ENCODE measurements around the gene NEMP2. TPM values are rescaled to one million over a fixed set of nuclear protein-coding genes. Genes with fewer than 3 reads are reported as not detected.
"Not testable (repeated sequence)": the region's sequence is repeated elsewhere in the genome, so short reads cannot be mapped to it uniquely, and the experiment has no call there.

The NEMP2 gene
- total RNA-seq, 1 donor from 2014 or later = 15.0 TPM

DNA sequence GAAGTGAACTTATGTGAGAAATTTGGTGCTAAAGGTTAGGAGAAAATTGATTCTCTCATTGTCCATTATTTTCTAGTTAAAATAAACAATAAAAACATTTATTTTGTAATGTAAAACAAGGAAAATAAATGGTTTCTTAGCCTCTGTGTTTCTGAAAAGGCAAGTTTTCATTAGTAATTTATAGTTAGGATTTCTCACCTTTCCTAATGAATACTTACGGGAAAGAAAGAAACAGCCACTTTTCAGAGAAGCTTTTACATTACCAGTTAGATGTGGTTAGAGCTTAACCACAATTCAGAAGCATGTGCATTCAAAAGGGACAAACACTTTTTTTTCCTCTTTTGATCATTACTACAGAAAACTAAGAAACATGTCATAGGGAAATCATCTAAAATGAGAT, 18.8 kb downstream of the NEMP2 start:
- TF ChIP-seq, protein P1, sequence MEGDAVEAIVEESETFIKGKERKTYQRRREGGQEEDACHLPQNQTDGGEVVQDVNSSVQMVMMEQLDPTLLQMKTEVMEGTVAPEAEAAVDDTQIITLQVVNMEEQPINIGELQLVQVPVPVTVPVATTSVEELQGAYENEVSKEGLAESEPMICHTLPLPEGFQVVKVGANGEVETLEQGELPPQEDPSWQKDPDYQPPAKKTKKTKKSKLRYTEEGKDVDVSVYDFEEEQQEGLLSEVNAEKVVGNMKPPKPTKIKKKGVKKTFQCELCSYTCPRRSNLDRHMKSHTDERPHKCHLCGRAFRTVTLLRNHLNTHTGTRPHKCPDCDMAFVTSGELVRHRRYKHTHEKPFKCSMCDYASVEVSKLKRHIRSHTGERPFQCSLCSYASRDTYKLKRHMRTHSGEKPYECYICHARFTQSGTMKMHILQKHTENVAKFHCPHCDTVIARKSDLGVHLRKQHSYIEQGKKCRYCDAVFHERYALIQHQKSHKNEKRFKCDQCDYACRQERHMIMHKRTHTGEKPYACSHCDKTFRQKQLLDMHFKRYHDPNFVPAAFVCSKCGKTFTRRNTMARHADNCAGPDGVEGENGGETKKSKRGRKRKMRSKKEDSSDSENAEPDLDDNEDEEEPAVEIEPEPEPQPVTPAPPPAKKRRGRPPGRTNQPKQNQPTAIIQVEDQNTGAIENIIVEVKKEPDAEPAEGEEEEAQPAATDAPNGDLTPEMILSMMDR (conservative IDR thresholded peaks at IDR 0.05; ENCODE audit: low read depth, low read length) = no peak
- no peak for DNase-seq (ENCODE audit: low read depth)
- no peak overlapping the region for H3K4me3 ChIP-seq (ENCODE audit: low read depth, low read length)

DNA sequence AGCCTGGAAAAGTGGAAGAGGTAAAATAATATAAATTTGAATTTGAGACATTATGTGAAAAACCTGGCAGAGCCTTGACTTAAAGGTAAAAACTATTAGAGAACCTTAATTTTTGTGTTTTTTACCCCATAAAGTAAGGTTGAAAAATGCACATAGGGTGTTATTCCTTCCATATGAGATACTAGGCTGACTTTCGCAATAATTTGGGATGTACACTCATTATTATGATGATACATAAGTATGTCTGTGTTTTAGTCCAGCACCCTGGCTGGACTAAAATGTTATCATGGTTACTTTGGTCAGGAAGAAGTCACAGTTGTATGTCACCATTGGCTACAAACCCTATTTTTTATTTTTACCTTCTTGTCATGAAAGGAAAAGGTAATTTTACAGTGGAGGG, 19.8 kb downstream of the NEMP2 start:
- H3K4me3 ChIP-seq (ENCODE audit: low read depth, low read length) = no peak overlapping the region
- no peak for DNase-seq (ENCODE audit: low read depth)
- TF ChIP-seq, protein P1 (conservative IDR thresholded peaks at IDR 0.05; ENCODE audit: low read depth, low read length) = no peak

DNA sequence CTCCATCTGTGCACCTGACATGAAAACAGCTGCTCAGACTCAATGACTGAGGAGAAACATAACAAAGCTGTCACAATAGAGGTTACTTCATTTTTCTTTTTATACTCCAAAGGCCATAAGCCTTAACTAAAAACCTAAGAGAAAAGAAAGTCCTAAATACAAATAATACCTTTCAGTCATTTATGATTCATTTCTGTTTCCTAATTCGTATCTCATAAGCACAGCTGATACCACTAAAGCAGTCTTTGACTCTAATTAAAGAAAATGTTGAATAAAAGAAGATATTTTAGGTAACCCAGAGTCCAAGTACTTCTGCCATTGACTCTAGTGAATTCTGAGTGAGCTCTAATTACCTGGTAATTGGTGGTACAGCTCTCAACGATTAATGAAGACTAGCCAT, 20.6 kb downstream of the NEMP2 start:
- TF ChIP-seq, protein P1 (conservative IDR thresholded peaks at IDR 0.05; ENCODE audit: low read depth, low read length) = no peak
- H3K4me3 ChIP-seq (ENCODE audit: low read depth, low read length) = no peak overlapping the region
- DNase-seq (ENCODE audit: low read depth) = no peak

DNA sequence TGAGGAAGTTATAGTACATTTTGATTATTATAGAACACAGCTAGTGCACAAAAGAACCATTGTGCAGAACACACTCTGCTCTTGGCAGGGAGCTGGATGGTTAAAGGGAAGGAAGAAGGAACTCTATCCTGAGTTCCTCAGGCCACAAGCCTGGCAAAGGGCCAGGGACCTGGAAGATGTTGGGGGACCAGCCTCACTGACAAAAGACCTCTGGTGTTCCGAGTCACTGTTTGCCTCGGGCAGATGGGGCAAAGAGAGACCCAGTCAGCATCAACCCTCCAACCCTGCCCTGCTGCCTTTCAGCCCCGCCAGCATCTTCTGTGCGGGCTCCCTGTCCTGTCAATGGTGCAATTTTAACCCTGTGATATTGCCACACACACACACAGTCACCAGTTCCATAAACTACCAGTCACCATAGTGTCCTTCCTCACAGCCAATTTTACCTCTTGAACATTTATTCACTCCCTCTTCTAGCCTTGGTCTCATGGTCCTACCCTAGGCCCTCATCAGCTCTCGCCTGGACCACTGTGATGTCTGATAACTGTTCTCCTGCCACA, 21.9 kb downstream of the NEMP2 start:
- TF ChIP-seq, protein P1 (conservative IDR thresholded peaks at IDR 0.05; ENCODE audit: low read depth, low read length) = no peak
- DNase-seq (ENCODE audit: low read depth) = no peak
- H3K4me3 ChIP-seq (ENCODE audit: low read depth, low read length) = no peak overlapping the region

DNA sequence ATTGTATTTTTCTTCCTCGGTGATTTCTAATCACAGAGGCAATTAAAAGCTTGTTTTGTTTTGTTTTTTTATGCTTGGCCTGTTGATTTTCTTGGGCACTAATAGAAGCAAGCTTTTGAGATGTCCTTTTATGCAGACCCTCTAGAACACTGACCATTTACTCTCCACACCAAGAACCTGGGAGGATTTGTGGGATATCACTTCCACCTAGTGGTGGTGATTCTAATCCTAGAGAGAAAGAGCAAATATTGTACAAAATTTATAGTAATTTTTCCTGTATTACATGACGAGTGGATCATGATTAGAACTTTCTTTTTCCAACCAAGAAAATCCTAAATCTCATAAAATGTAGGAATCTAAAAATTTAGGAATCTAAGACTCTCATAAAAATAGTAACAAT, 23.4 kb downstream of the NEMP2 start:
- TF ChIP-seq, protein P1 (conservative IDR thresholded peaks at IDR 0.05; ENCODE audit: low read depth, low read length) = peak; percentile 68
- no peak overlapping the region for H3K4me3 ChIP-seq (ENCODE audit: low read depth, low read length)
- no peak for DNase-seq (ENCODE audit: low read depth)

DNA sequence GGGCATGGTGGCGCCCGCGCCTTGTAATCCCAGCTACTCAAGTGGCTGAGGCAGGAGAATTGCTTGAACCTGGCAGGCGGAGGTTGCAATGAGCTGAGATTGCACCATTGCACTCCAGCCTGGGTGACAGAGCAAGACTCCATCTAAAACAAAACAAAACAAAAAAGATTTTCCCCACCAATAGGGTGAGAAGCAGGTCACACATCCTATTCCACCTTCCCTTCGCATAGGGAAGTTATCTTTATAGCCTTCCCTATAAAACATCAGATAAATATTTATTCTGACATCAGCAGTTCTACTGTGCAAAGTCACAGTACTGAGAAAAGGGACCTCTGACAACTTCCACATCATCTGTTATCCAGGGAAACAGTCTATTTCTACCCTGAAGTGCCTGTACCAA, 24.6 kb downstream of the NEMP2 start:
- not testable (repeated sequence) for DNase-seq (ENCODE audit: low read depth); H3K4me3 ChIP-seq (ENCODE audit: low read depth, low read length)

DNA sequence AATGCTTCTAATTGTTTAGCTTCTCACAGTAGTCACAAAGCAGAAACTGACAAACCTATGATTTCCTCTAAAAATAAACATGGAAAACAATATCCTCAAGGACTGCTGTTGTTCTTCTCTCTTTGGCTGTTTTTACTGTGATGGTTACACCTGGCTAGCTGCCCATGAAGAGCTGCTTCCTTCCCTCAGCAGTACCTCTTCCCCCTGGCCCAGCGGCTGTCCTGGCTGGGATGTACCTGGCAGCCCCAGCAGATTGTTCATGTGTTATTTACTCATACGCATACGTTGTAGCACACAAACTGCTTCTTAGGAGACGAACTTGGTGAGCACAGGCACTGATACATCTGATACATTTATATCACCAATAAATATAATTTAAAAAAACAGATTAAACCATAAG, 27.4 kb downstream of the NEMP2 start:
- H3K4me3 ChIP-seq (ENCODE audit: low read depth, low read length) = no peak overlapping the region
- TF ChIP-seq, protein P1 (conservative IDR thresholded peaks at IDR 0.05; ENCODE audit: low read depth, low read length) = no peak
- DNase-seq (ENCODE audit: low read depth) = no peak
